HepG2 (cell line): Measurements from ENCODE around the gene E2F3. TPM values are rescaled to one million over a fixed set of nuclear protein-coding genes. Genes with fewer than 3 reads are reported as not detected.

Experiments
- ARID4A ChIP-seq: sonication (generic); formaldehyde crosslinking; IDR thresholded peaks from 2 replicates; pipeline ENCODE4 v1.5.0; 2020; ENCODE audit warnings: mild to moderate bottlenecking, missing genetic modification reagents, borderline replicate concordance
- EED ChIP-seq: sonication (generic); formaldehyde crosslinking; IDR thresholded peaks from 2 replicates; pipeline ENCODE4 v1.5.0; 2020; ENCODE audit warnings: mild to moderate bottlenecking, missing genetic modification reagents
- ELF4 ChIP-seq: sonication (generic); formaldehyde crosslinking; IDR thresholded peaks from 2 replicates; pipeline ENCODE4 v1.5.0; 2020; ENCODE audit warnings: missing genetic modification reagents, mild to moderate bottlenecking, moderate library complexity, borderline replicate concordance
- MTERF4 ChIP-seq: sonication (generic); formaldehyde crosslinking; IDR thresholded peaks from 2 replicates; pipeline ENCODE4 v1.8.0; 2023; ENCODE audit warnings: mild to moderate bottlenecking, missing genetic modification reagents
- NAIF1 ChIP-seq: sonication (generic); formaldehyde crosslinking; IDR thresholded peaks from 2 replicates; pipeline ENCODE4 v1.5.0; 2020; ENCODE audit warnings: mild to moderate bottlenecking, missing genetic modification reagents, borderline replicate concordance
- NFKBIZ ChIP-seq: IDR thresholded peaks from 2 replicates; pipeline ENCODE4 v1.6.1; 2018; ENCODE audit warnings: missing genetic modification reagents, missing compliant biosample characterization
- ZNF136 ChIP-seq: sonication (generic); formaldehyde crosslinking; IDR thresholded peaks from 2 replicates; pipeline ENCODE4 v1.8.1; 2022; ENCODE audit warnings: low read depth, mild to moderate bottlenecking, moderate library complexity, missing genetic modification reagents
- ZNF264 ChIP-seq: sonication (generic); formaldehyde crosslinking; IDR thresholded peaks from 2 replicates; pipeline ENCODE4 v1.4.0; 2020; ENCODE audit warnings: missing genetic modification reagents
- ZNF546 ChIP-seq: sonication (generic); formaldehyde crosslinking; conservative IDR thresholded peaks from 2 replicates; pipeline ENCODE4 v1.8.1; 2023; ENCODE audit warnings: mild to moderate bottlenecking, missing genetic modification reagents
- ZNF577 ChIP-seq: sonication (generic); formaldehyde crosslinking; IDR thresholded peaks from 2 replicates; pipeline ENCODE4 v1.4.0; 2020; ENCODE audit warnings: mild to moderate bottlenecking, low read depth, missing genetic modification reagents, borderline replicate concordance
- ZNF629 ChIP-seq: sonication (generic); formaldehyde crosslinking; conservative IDR thresholded peaks from 2 replicates; pipeline ENCODE4 v1.5.0; 2020; ENCODE audit warnings: missing genetic modification reagents
- ZNF777 ChIP-seq: sonication (generic); formaldehyde crosslinking; IDR thresholded peaks from 2 replicates; pipeline ENCODE4 v1.4.0; 2020; ENCODE audit warnings: missing genetic modification reagents
- polyA plus RNA-seq, 8 experiments: library from polyadenylated mRNA; depleted of rRNA in 3 of 8; stranded (reverse) in 7 of 8; unstranded in 1 of 8; fragments of >200 nt; fragmentation: Illumina TruSeq in 4 of 8; extraction: Trizol in 4 of 8; gene quantifications; 2 replicates each; pipeline versions ENCODE4 v1.2.1 to v1.2.3, GENCODE V29; 2011 to 2016; ENCODE audit warnings: low read depth in 4 of 8, missing spikeins in 1 of 8, mixed read lengths in 1 of 8; ENCODE audit not compliant: insufficient read depth in 1 of 8
- total RNA-seq, 5 experiments: library from RNA; depleted of rRNA; stranded (reverse); fragments of >200 nt; fragmentation: Illumina TruSeq; extraction: Trizol; gene quantifications; 2 replicates each; pipeline ENCODE4 v1.2.3, GENCODE V29; 2016; ENCODE audit warnings: low read depth in 1 of 5
- TF ChIP-seq, protein P1 (sequence below): sonication (generic); formaldehyde crosslinking; IDR thresholded peaks from 2 replicates; pipeline ENCODE4 v1.8.1; 2023; ENCODE audit warnings: missing genetic modification reagents, mild to moderate bottlenecking, borderline replicate concordance
- TF ChIP-seq, protein P2 (sequence below): sonication (generic); formaldehyde crosslinking; IDR thresholded peaks from 2 replicates; pipeline ENCODE4 v1.9.0; 2021; ENCODE audit warnings: missing genetic modification reagents, borderline replicate concordance
- TF ChIP-seq, protein P3 (sequence below): sonication (generic); formaldehyde crosslinking; IDR thresholded peaks from 2 replicates; pipeline ENCODE4 v1.8.0; 2022; ENCODE audit warnings: low read depth, missing genetic modification reagents
- TF ChIP-seq, protein P4 (sequence below), 2 experiments: fragments of 450-650 bp in 1 of 2; sonication (generic) in 1 of 2; formaldehyde crosslinking; IDR thresholded peaks; 2 replicates each; pipeline versions ENCODE4 v1.5.0 to v1.8.0; 2020 to 2022; ENCODE audit warnings: mild to moderate bottlenecking in 1 of 2, missing genetic modification reagents in 1 of 2

Gene E2F3
- total and polyA plus RNA-seq, 2 of the 13 experiments (the other 11 are each of a cell fraction or from before 2014, with no cell fraction given), result 8.5 to 12.7 TPM

DNA sequence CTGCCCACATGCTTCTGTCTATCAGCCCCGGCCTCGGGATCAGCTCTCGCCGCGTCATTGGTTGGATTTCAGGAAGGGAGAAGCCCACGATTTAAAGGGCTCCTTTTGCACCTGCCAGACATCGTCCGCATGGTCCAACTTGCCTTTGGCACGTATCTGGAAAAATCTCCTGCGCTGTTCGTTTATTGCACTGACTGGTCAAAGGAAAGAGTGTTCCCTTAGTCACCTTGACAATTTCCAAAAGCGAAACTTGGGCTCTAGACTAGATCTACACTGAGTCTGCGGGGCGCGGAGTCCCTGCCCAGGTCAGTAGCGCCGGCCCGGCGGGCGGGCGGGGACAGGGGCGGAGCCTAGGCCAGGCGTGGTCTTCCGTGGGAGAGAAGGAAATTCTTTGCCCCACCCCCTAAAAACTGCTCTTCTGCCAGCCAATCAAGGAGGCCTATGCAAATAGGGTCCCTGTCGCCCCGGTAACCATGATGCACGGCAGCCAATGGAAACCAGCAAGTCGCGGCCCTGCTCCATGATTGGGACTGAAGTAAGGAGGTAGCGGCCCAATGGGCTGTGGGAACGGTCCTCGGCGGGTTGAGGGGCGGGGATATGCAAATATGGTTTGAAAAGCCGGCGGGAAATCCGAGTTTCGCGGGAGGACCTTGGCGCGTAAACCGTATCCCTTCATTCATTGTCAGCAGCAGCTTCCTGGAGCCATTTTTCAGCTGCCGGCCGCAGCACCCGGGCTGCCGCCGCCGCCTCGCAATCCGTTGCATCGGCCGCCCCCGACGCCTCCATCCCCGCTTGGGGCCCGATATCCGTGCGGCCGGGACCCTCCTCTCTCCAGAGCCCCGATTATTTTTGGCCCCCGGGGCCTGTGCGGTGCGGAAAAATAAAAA is at the start of gene E2F3 (continued):
- TF ChIP-seq ZNF546 (CRISPR knock-in tag) (no peak), ELF4 (CRISPR knock-in tag) (peak; percentile 86; the same call in 1 of the 2 replicates), ARID4A (CRISPR knock-in tag) (peak; percentile 99), ZNF136 (CRISPR knock-in tag) (peak; percentile 75; the same call in 1 of the 2 replicates), ZNF777 (peak; percentile 70), EED (peak; percentile 19; the same call in 1 of the 2 replicates), ZNF264 (CRISPR knock-in tag) (peak; percentile 74), ZNF577 (no peak), ZNF629 (peak; percentile 10; the same call in 1 of the 2 replicates), MTERF4 (CRISPR knock-in tag) (peak; percentile 64), NFKBIZ (CRISPR knock-in tag) (no peak; the same call in 1 of the 2 replicates), NAIF1 (peak; percentile 90)
- TF ChIP-seq, protein P1, sequence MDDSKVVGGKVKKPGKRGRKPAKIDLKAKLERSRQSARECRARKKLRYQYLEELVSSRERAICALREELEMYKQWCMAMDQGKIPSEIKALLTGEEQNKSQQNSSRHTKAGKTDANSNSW (CRISPR knock-in tag), result no peak
- TF ChIP-seq, protein P2, sequence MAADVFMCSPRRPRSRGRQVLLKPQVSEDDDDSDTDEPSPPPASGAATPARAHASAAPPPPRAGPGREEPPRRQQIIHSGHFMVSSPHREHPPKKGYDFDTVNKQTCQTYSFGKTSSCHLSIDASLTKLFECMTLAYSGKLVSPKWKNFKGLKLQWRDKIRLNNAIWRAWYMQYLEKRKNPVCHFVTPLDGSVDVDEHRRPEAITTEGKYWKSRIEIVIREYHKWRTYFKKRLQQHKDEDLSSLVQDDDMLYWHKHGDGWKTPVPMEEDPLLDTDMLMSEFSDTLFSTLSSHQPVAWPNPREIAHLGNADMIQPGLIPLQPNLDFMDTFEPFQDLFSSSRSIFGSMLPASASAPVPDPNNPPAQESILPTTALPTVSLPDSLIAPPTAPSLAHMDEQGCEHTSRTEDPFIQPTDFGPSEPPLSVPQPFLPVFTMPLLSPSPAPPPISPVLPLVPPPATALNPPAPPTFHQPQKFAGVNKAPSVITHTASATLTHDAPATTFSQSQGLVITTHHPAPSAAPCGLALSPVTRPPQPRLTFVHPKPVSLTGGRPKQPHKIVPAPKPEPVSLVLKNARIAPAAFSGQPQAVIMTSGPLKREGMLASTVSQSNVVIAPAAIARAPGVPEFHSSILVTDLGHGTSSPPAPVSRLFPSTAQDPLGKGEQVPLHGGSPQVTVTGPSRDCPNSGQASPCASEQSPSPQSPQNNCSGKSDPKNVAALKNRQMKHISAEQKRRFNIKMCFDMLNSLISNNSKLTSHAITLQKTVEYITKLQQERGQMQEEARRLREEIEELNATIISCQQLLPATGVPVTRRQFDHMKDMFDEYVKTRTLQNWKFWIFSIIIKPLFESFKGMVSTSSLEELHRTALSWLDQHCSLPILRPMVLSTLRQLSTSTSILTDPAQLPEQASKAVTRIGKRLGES, result peak; percentile 90; the same call in 1 of the 2 replicates
- TF ChIP-seq, protein P3, sequence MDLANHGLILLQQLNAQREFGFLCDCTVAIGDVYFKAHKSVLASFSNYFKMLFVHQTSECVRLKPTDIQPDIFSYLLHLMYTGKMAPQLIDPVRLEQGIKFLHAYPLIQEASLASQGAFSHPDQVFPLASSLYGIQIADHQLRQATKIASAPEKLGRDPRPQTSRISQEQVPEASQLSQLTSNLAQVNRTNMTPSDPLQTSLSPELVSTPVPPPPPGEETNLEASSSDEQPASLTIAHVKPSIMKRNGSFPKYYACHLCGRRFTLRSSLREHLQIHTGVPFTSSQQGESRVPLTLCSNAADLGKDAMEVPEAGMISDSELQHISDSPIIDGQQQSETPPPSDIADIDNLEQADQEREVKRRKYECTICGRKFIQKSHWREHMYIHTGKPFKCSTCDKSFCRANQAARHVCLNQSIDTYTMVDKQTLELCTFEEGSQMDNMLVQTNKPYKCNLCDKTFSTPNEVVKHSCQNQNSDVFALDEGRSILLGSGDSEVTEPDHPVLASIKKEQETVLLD (CRISPR knock-in tag), result peak; percentile 51; the same call in 1 of the 2 replicates
- TF ChIP-seq, protein P4, sequence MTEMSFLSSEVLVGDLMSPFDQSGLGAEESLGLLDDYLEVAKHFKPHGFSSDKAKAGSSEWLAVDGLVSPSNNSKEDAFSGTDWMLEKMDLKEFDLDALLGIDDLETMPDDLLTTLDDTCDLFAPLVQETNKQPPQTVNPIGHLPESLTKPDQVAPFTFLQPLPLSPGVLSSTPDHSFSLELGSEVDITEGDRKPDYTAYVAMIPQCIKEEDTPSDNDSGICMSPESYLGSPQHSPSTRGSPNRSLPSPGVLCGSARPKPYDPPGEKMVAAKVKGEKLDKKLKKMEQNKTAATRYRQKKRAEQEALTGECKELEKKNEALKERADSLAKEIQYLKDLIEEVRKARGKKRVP (CRISPR knock-in tag; IDR thresholded peaks at IDR 0.05), result no peak; a peak in 1 of 4 replicates
